OCI-LY3 (cell line): ENCODE data around the gene PRPF6.

Experiments
- EZH2phosphoT487 ChIP-seq: fragments of 200-600 bp; shearing (Covaris generic); IDR thresholded peaks from 2 replicates; pipeline ENCODE4 v1.6.1; 2018; ENCODE audit warnings: antibody characterized with exemption, mixed run types, low read depth
- TF ChIP-seq, protein P1 (sequence below): fragments of 200-600, 300-600 bp; sonication (generic); IDR thresholded peaks from 2 replicates; pipeline ENCODE4 v1.5.1; 2014; ENCODE audit warnings: antibody characterized with exemption, low read length, low read depth

DNA sequence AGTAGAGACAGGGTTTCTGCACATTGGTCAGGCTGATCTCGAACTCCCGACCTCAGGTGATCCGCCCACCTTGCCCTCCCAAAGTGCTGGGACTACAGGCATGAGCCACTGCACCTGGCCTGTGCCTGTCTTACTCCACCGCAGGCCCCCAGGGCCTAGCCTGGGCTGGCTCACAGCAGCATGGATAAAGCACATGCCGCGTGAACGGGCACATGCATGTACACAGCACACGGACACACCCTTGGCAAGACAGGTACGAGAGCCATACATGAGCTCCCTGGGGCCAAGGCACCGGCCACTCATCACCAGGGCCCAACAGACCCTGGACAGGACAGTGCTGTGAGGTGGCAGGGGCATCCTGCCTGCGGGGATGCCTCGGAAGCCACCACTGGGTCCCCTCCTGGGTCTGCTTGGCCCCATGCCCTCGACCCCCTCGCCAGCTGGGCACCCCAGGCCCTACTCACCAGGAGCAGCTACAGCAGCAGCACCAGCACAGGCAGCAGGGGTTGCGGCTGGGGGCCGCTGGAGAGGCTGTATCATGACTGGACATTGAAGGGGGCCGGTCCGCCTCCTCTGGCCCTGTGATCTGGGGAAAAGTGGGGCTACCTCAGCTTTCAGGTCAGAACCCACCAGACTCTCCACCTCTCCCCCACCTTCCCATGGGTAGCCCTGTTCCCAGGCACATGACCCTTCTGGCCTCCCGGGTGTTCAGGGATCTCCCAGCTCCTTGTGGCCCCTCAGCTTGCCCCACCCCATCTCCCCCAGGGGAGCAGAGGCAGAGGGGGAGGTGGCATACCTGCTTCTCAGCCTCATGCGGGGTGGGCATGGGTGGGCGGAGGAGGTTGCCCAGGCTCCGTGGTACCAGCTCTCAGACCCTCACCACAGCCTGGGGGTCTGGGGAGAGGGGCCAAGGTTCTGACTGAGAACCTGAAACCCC lies 95.4 kb downstream of the PRPF6 start:
- TF ChIP-seq, protein P1, sequence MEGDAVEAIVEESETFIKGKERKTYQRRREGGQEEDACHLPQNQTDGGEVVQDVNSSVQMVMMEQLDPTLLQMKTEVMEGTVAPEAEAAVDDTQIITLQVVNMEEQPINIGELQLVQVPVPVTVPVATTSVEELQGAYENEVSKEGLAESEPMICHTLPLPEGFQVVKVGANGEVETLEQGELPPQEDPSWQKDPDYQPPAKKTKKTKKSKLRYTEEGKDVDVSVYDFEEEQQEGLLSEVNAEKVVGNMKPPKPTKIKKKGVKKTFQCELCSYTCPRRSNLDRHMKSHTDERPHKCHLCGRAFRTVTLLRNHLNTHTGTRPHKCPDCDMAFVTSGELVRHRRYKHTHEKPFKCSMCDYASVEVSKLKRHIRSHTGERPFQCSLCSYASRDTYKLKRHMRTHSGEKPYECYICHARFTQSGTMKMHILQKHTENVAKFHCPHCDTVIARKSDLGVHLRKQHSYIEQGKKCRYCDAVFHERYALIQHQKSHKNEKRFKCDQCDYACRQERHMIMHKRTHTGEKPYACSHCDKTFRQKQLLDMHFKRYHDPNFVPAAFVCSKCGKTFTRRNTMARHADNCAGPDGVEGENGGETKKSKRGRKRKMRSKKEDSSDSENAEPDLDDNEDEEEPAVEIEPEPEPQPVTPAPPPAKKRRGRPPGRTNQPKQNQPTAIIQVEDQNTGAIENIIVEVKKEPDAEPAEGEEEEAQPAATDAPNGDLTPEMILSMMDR, result no peak
- no peak for TF ChIP-seq EZH2phosphoT487
